ENCODE results near the gene CATSPERZ.

Gene CATSPERZ

GRCh38 chr11:64339286-64339685 lies 39.1 kb downstream of the CATSPERZ start:
- no peak for DNase-seq

GRCh38 chr11:64339754-64340408 lies 39.7 kb downstream of the CATSPERZ start, which contains the start of gene CCDC88B:
Gene CCDC88B (plus strand): TSS chr11:64340204. CDS start chr11:64340267, 63 bp downstream.
- peak in 17 of 51 donors; percentile 5 to 43 (median 23) for DNase-seq

DNA sequence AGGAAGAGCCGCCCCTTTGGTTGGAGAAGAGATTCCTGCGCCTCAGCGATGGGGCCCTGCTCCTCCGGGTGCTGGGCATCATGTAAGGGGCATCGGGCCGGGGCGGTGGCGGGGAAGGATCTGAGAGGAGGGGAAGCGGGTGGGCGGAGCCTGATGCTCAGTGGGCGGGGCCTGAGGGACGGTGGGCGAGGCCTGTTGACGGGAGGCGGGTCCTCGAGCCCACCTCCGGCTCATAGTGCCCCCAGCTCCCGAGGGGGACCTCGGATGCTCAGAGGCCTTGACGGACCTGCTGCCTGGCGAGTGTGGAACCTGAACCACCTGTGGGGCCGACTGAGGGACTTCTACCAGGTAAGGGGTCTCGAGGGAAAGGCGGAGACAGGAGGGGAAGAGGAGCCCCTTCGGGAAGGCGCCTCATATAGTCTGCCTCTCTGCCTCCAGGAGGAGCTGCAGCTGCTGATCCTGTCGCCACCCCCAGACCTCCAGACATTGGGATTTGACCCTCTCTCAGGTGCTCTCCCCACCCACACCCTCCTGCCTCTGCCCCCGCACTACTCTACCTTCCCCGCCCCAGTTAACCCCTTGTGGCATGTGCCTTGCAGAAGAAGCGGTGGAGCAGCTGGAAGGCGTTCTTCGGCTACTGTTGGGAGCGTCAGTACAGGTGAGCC lies 40.6 kb downstream of the CATSPERZ start:
- peak in 5 of 51 donors; percentile 11 to 30 (median 21) for DNase-seq

DNA sequence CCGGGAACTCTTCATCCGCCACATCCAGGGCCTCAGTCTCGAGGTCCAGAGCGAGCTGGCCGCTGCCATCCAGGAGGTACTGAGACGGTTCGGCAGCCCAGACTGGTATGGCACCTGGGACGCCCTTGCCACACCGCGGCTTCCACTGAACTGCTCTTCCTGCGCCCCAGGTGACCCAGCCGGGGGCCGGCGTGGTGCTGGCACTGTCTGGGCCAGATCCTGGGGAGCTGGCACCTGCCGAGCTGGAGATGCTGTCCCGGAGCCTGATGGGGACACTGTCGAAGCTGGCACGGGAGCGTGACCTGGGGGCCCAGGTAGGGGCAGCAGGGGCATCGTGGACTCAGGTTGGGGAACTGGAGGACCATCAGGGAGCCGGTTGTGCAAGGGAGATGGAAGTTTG lies 41.3 kb downstream of the CATSPERZ start:
- DNase-seq: no peak

GRCh38 chr11:64341851-64342791 lies 42.0 kb downstream of the CATSPERZ start:
- DNase-seq: peak in 42 of 51 donors; percentile 20 to 86 (median 60)

GRCh38 chr11:64342869-64343745 lies 42.9 kb downstream of the CATSPERZ start:
- DNase-seq: no peak

GRCh38 chr11:64343767-64344559 lies 43.8 kb downstream of the CATSPERZ start:
- peak in 1 of 51 donors; percentile 12 for DNase-seq

DNA sequence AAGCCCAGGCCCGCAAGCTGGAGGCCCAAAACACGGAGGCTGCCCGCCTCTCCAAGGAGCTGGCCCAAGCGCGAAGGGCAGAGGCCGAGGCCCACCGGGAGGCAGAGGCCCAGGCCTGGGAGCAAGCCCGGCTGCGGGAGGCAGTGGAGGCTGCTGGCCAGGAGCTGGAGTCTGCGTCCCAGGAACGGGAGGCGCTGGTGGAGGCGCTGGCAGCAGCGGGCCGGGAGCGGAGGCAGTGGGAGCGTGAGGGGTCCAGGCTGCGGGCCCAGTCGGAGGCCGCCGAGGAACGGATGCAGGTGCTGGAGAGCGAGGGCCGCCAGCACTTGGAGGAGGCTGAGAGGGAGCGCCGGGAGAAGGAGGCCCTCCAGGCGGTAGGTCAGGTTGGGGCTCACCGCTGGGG lies 44.6 kb downstream of the CATSPERZ start:
- DNase-seq: no peak

- DNase-seq: no peak
Measured at GRCh38 chr11:64347193-64347867, 47.2 kb downstream of the CATSPERZ start.

DNA sequence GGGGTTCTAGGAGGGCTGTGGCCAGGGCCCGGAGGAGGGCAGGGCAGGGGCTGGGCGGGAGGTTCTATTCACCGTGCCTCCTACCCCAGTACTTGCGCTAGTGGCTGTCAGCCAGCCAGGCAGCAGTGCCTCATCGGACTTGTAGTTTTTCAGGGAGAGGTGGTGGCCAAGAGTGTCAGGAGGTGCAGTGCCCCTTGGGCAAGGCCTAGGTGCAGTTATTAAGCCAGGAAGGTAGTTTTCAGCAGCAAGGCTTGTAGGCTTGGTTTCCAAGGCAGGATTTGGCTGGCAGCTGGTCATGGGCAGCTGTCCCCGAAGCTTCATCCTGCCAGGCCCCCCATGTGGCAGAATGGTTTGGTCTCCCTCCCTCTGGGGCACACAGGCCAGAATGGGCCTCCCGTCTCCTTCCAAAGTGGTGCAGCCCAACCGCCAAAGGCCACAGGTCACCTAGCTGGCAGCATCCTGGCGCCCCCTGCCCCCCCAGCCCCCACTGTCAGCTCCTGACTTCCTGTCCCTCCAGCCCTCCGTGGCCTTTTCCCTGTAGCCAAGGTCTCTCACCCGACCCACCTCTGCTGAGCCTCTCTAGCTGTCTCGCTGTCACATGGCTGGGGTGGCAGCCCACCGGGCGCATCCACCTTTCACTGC lies 48.3 kb downstream of the CATSPERZ start:
- peak in 2 of 51 donors; percentile 7 to 27 for DNase-seq

GRCh38 chr11:64349025-64349387 lies 48.8 kb downstream of the CATSPERZ start:
- no peak for DNase-seq

- no peak for DNase-seq
Measured at GRCh38 chr11:64349404-64349803, 49.2 kb downstream of the CATSPERZ start.

GRCh38 chr11:64351136-64351631 lies 51.0 kb downstream of the CATSPERZ start:
- DNase-seq: no peak

DNA sequence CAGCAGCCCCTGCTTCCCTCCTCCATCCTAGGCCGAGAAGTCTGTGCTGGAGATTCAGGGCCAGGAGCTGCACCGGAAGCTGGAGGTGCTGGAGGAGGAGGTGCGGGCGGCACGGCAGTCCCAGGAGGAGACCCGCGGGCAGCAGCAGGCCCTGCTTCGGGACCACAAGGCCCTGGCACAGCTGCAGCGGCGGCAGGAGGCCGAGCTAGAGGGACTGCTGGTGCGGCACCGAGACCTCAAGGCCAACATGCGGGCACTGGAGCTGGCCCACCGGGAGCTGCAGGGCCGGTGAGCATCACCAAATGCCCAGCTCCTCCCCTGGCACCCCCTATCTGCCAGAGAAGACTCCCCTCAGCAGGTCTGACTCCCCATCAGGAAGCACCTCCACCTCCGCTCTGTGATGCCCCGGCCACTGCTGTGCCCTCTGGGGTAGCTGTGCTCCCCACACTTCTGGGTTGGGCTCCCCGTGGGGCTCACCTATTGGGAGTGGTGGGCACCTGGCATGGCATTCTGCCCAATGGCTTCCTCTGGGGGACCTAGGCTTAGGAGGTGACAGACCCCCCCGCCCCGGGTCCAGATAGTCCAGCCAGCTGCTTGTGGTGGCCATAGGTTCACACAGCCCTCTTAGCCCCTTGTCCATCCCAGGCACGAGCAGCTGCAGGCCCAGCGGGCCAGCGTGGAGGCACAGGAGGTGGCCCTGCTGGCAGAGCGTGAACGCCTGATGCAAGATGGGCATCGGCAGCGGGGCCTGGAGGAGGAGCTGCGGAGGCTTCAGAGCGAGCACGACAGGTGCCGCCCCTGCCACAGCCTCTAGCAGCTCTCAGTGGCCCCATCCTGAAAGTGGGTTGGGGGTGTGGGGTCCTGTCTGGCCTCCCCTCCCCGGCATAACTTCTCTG lies 52.2 kb downstream of the CATSPERZ start:
- DNase-seq: no peak

GRCh38 chr11:64352995-64353714 lies 53.0 kb downstream of the CATSPERZ start:
- DNase-seq: peak in 1 of 51 donors; percentile 17

DNA sequence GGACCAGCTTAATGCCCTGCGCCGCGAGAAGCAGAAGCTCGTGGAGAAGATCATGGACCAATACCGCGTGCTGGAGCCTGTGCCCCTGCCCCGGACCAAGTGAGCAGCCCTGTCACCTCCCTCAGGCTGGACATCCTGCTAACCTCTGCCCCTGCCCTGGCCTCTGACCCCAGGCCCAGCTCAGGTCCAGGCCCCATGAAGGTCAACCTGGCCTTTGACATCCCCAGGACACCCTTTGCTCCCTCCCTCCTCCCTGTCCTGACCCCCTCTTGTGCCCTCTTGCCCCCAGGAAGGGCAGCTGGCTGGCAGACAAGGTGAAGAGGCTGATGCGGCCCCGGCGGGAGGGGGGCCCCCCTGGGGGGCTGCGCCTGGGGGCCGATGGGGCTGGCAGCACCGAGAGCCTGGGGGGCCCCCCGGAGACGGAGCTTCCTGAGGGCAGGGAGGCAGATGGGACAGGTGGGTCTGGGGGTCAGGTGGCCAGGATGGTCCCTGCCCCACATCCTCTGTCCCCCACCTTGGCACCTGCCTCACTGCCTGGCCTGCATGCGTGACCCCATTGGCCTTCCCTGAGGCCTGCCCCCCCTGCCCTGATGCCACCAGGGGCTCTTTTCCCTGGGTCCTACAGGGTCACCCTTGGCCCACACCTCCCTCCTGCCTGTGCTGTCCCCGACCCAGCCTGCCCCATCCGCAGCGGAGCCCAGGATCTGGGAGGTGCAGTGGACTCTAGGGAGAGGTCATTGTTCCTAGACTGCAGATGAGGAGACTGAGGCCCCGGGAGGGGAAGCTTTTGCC lies 53.8 kb downstream of the CATSPERZ start:
- no peak for DNase-seq
